Ascending aorta (tissue), 2 donors: Measurements from ENCODE around the gene GPR32. TPM values are rescaled to one million over a fixed set of nuclear protein-coding genes. Genes with fewer than 3 reads are reported as not detected.
"Not testable (repeated sequence)": the region's sequence is repeated elsewhere in the genome, so short reads cannot be mapped to it uniquely, and the experiment has no call there.

ENCODE experiments used
- DNase-seq, 2 donors: peaks; one replicate each; pipeline ENCODE4 v3.0.0-alpha.2; 2019; ENCODE audit warnings: low spot score in 2 of 2
- H3K27ac ChIP-seq, 2 donors: fragments of 200-600 bp; sonication (generic); one replicate each; pipeline ENCODE4 v1.5.1; 2016 to 2017; ENCODE audit warnings: mild to moderate bottlenecking in 1 of 2
- H3K27me3 ChIP-seq: fragments of 200-600 bp; sonication (generic); one replicate; pipeline ENCODE4 v1.5.1; 2017
- H3K36me3 ChIP-seq, 2 donors: fragments of 200-600 bp; sonication (generic); one replicate each; pipeline ENCODE4 v1.5.1; 2016
- H3K4me1 ChIP-seq, 2 donors: fragments of 200-600 bp; sonication (generic); one replicate each; pipeline ENCODE4 v1.5.1; 2016 to 2017; ENCODE audit warnings: mild to moderate bottlenecking in 1 of 2
- H3K4me3 ChIP-seq, 2 donors: fragments of 200-600 bp; sonication (generic); one replicate each; pipeline ENCODE4 v1.5.1; 2016 to 2017; ENCODE audit warnings: mild to moderate bottlenecking in 1 of 2
- H3K9me3 ChIP-seq, 2 donors: fragments of 200-600 bp; sonication (generic); one replicate each; pipeline ENCODE4 v1.5.1; 2016
- CTCF ChIP-seq, 3 experiments: fragments of 200-600 bp in 2 of 3; fragments of 450-650 bp in 1 of 3; sonication (generic) in 2 of 3; IDR thresholded peaks; one replicate each; pipeline ENCODE4 v1.5.1; 2016 to 2019; ENCODE audit warnings: antibody characterized with exemption in 3 of 3, mild to moderate bottlenecking in 1 of 3, moderate library complexity in 1 of 3
- intact Hi-C: fragments of 100-400 bp; cut with DNase I; formaldehyde crosslinking; loops from one replicate; pipeline ENCODE4 v1.15.1; 2023
- total RNA-seq: library from RNA; depleted of rRNA; stranded (reverse); fragments of >200 nt; gene quantifications from one replicate; pipeline ENCODE4 v1.1.0, GENCODE V29; 2016

GPR32 gene
- total RNA-seq, 1 donor from 2014 or later = not detected

- DNase-seq = no peak
- Histone ChIP-seq H3K27me3 (no peaks in the 10 kb centered on the region), H3K4me3 (no peak overlapping the region), H3K27ac (no peak overlapping the region), H3K9me3 (no peaks in the 10 kb centered on the region), H3K36me3 (no peaks in the 10 kb centered on the region), H3K4me1 (no peaks in the 10 kb centered on the region)
- no peak for TF ChIP-seq CTCF (IDR thresholded peaks at IDR 0.05)
- intact Hi-C loops = no loop called here
Measured at GRCh38 chr19:50741179-50741933, 28.9 kb upstream of the GPR32 start.

GRCh38 chr19:50743537-50743936 lies 26.7 kb upstream of the GPR32 start:
- no peak overlapping the region for H3K27ac ChIP-seq
- no peaks in the 10 kb centered on the region for H3K27me3 ChIP-seq
- H3K9me3 ChIP-seq = no peaks in the 10 kb centered on the region
- TF ChIP-seq CTCF (IDR thresholded peaks at IDR 0.05) = no peak
- no peak overlapping the region for H3K4me3 ChIP-seq
- no peaks in the 10 kb centered on the region for H3K36me3 ChIP-seq
- H3K4me1 ChIP-seq = no peaks in the 10 kb centered on the region
- intact Hi-C loops = no loop called here
- no peak for DNase-seq

GRCh38 chr19:50745221-50745620 lies 25.0 kb upstream of the GPR32 start:
- Histone ChIP-seq H3K36me3 (no peaks in the 10 kb centered on the region), H3K4me3 (no peak overlapping the region), H3K27ac (no peak overlapping the region), H3K27me3 (no peaks in the 10 kb centered on the region), H3K9me3 (no peaks in the 10 kb centered on the region), H3K4me1 (no peaks in the 10 kb centered on the region)
- intact Hi-C loops = no loop called here
- no peak for TF ChIP-seq CTCF (IDR thresholded peaks at IDR 0.05)
- no peak for DNase-seq

- H3K36me3 ChIP-seq, DNase-seq, H3K4me3 ChIP-seq, intact Hi-C loops, H3K27me3 ChIP-seq, H3K4me1 ChIP-seq, H3K27ac ChIP-seq, H3K9me3 ChIP-seq: not testable (repeated sequence)
Measured at GRCh38 chr19:50747141-50747540, 23.1 kb upstream of the GPR32 start.

GRCh38 chr19:50749490-50749889 lies 20.8 kb upstream of the GPR32 start:
- no peak for DNase-seq
- intact Hi-C loops = no loop called here
- Histone ChIP-seq H3K36me3 (no peaks in the 10 kb centered on the region), H3K27ac (no peak overlapping the region), H3K4me1 (no peaks in the 10 kb centered on the region), H3K9me3 (no peaks in the 10 kb centered on the region), H3K4me3 (no peak overlapping the region), H3K27me3 (no peaks in the 10 kb centered on the region)
- no peak for TF ChIP-seq CTCF (IDR thresholded peaks at IDR 0.05)

GRCh38 chr19:50750010-50750409 lies 20.3 kb upstream of the GPR32 start:
- H3K27ac ChIP-seq = no peak overlapping the region
- H3K27me3 ChIP-seq = no peaks in the 10 kb centered on the region
- H3K4me1 ChIP-seq = no peaks in the 10 kb centered on the region
- no peak overlapping the region for H3K4me3 ChIP-seq
- no peaks in the 10 kb centered on the region for H3K36me3 ChIP-seq
- intact Hi-C loops = no loop called here
- TF ChIP-seq CTCF (IDR thresholded peaks at IDR 0.05) = no peak
- DNase-seq = no peak
- no peaks in the 10 kb centered on the region for H3K9me3 ChIP-seq
